ENCODE measurements around the gene GPR107.

GPR107 gene

DNA sequence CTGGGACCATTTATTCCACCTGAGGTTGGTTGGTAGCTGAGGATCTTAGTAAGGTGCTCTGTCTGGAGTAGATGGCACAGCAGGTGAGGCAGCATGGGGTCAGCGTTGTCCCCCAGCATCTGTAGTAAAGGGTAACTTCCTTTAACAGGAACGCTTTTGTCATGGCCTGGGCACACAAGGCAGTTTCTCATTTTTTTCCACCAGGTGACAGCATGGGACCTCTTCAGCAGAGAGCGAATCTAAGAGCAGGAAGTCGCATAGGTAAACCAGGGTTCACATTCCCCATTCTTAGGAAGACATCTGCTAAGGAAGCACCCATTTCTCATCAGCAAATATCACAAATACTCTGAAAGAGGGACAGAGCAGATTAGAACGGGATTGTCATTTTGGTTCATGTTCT is 56.5 kb downstream of the GPR107 start:
- no peak for DNase-seq (ENCODE audit: low spot score)

DNA sequence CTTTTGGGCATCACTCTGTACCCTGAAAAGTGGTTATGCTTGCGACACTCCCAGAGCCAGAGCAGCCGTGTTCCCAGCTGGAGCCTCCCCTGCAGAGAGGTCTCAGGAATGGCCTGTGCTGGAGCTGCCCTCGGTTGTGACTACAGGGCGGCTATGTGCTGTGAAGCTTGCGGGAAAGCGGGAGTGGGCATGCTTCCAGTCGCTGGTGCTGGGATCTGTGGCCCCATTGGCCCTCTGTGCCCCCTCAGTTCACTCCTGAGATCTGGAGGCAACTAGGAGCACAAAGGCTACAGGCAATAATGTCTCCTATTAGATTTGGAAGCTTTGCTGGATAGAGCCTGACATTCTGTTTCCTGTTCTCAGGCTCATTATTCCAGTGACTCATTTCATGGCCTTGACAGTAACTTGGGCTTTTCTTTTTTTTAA is 56.9 kb downstream of the GPR107 start:
- DNase-seq (ENCODE audit: low spot score): no peak

DNA sequence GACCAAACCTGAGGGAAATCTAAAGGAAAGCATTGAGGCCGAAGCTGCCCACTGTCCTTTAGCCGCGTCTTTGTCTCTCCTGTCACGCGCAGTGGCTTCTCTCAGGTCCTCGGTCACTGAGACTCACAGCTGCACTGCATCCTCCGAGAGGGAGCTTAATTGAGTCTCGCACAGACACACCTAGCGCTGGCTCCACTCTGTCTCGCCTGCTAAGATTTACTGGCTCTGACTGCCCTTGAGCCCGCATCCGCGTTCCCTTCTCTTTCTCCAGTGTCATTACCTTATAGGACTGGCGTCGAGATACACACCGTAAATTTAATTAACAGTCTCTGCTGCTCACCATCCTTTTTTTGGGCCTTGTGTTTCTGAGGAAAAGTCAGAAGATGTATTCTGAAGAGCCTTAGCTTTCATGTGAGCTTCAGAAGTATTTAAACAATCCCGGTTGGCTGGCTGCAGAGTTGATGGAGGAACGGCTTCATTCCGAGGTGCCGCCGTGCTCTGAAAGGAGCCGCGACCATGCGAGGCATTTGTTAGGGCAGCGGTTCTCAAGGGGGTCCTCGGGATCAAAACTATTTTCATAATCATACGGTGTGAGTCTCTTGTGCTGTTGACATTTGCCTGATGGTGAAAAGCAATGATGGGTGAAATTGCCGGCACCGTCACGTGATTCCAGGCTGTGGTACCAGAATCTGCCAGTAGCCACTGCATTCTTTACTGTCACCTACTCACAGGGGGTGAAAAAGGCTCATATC is 58.3 kb downstream of the GPR107 start:
- DNase-seq (ENCODE audit: low spot score): no peak

DNA sequence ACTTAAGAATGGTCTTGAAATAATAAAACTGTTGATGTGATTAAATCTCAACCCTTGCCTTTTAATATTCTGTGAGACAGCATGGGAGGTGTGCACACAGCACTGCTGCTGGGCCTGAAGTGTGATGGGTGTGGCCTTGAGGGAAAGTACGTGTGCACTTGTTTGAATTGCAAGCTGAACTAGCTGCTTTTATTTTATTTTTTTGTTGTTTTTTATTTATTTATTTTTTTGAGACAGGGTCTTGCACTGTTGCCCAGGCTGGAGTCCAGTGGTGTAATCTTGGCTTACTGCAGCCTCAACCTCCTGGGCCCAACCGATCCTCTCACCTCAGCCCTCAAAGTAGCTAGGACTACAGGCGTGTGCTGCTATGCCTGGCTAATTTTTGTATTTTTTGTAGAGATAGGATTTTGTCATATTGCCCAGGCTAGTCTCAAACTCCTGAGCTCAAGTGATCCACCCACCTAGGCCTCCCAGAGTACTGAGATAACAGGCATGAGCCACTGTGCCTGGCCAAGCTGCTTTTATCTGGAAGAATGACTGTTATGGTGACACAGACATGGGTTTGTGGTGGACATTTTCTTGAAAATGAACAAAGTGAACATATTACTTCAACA is 58.9 kb downstream of the GPR107 start:
- DNase-seq (ENCODE audit: low spot score): no peak

DNA sequence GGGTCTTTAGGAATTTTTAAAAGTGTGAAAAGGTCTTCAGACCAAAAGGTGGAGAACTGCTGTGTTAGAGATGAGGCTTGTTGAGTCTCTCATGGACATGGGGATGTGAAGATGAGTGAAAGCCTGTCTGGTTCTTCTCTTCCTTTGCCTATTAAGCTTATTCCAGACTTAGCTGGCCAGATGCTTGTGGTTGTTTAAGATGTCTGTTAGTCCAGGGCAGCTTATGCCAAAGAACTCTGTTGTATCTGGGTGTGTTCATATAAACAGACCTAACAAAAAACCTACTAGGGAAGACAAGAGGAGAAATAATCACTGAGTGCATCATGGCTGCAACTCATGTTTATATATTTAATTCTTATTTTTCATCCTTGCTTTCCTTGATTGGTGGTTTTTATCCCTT is 61.0 kb downstream of the GPR107 start:
- no peak for DNase-seq (ENCODE audit: low spot score)

DNA sequence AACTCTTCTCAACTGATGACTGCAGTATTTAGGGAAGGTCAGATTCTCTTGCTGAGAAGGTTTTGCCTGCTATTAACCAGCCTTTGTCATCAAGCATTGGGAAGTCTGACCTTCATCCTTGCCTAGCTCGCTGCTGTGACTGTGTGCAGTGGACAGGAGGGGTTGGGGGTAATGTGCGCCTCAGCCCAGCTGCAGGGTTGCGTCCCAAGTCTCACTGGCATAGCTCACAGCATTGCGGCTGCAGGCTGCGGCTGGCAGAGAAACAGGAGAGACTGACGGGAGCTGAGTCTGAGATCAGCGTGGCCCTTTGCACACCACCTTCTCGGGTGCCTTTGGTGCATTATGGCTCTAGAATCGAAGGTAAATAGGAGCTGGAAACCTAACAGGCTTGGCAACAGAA is 62.6 kb downstream of the GPR107 start:
- no peak for DNase-seq (ENCODE audit: low spot score)

DNA sequence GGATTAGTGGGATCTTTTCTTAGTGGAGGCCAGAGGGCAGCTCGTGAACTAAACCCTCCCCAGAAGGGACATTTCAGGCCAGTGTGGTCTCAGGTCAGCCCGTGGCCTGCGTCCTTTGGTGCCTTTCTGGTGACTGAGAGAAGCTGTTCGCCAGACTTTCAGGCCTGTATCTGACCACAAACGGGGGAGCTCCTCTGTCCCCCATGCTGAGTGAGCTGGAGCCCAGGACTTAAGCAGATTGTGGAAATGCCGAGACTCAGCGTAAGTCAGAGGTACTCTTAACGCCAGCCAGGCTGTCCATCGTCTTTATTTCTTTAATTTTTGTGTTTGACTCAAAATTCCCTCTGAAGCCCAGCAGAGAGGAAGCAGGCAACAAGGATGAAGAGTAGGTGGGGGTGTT is 63.7 kb downstream of the GPR107 start:
- no peak for DNase-seq (ENCODE audit: low spot score)

DNA sequence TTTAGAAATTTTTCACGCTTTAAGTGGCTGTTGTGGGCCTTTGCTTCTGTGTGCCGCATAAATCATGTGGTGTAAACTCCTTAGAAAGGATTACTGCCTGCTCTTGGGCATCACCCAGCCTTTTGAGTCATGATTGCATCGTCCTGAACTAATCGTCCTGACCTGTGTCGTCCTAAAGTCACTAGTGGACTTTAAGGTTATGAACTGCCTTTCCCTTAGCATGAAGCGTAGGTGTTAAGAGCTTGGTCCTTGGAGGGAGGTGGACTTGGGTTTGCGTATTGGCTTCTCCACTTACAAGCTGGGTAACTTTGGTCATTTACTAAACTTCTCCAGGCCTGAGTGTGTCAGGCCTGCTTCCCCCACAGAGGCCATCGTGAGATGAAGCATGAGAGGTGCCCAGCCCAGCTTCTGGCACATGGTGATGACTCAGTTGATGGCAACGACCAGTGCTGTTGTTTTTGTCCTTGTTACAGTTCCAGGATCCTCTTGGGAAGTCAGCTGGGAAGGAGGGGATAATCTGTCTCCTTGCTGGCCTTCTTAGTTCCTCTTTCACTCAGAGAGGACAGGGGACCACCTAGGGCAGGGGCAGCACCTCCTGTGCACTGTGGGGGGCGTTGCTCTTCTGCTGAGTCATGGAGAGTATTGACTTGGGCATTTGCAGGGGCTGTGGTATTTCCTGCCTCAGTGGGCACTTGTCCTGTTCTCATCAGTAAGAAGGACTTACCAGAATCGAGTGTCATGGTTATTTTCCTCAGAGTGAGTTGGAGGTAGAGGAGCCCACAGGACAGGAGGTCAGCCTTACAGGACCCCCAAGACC is 64.3 kb downstream of the GPR107 start:
- peak; percentile 55 for DNase-seq (ENCODE audit: low spot score)

DNA sequence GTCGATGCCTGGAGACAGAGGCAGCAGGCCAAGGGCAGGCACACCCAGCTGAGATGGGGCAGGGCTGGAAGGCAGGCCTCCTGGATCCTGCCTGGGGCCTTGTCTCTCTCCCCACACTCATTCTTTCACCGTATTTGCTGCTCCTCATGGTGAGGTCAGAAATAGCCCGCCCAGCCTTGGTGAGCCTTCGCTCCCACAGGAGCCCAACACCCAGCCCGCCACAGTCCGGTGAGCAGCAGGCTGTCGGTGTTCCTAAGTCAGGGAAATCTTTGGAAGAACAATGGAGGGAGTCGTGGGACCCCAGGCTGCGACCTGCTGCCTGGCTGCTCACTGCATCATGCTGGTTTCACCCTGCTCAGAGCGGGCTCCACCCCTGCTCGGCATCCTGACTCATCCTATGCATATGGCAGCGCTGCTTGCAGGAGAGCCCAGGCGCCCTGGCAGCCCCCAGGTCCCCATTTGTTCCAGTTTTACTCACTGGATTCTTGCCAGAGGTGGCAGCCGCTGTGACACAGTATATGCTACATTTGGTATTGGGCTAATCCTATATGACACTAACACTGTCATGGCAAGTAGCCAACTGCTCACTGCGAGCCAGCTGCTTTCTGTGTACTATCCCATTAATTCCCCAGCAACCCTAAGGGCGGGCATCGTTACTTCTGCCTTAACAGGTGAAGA is 65.3 kb downstream of the GPR107 start:
- no peak for DNase-seq (ENCODE audit: low spot score)

DNA sequence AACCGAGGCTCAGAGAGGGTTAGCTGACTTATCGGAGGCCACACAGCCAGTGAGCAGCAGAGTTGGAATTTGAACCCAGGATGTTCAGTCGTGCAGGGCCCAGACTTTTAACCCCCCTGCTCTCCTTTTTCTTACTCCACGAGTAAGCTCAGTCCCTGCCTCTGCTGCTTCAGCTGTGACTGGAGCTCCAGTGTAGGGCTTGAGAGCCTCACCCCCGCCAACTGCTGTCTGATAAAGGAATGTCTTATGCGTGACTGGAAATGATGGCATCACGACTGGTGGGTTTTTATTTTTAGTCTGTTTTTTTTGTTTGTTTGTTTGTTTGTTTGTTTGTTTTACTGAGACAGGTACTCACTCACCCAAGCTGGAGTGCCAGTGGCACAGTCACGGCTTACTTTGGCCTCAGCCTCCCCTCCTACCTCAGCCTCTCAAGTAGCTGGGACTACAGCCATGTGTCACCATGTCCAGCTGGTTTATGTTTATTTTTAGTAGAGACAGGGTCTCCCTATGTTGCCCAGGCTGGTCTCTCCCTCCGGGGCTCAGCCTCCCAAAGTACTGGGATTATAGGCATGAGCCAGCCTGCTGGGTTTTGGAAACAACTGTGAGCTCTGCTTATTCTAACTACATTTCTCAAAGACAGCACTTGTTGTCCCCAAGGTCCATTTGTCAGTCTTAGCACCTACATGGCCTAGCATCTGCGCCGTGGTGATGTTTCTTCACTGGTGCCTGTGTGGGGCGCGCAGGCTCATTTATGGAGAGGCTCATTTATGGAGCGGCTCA is 66.0 kb downstream of the GPR107 start:
- DNase-seq (ENCODE audit: low spot score): no peak

DNA sequence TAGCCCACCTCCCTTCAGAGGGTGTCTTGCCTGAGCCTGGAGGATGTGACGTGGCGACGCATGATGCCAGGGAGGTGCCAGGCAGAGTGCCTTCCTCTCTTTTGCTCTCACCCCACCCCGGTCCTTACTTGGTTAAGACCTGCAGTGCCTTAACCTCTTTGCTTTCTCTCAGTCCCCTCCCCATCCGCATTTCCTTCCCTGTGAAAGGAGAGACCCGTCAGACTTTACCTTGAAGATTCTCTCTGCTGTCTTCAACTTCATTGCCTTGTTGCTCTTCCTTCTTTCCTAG is 66.5 kb downstream of the GPR107 start:
- DNase-seq (ENCODE audit: low spot score): no peak

DNA sequence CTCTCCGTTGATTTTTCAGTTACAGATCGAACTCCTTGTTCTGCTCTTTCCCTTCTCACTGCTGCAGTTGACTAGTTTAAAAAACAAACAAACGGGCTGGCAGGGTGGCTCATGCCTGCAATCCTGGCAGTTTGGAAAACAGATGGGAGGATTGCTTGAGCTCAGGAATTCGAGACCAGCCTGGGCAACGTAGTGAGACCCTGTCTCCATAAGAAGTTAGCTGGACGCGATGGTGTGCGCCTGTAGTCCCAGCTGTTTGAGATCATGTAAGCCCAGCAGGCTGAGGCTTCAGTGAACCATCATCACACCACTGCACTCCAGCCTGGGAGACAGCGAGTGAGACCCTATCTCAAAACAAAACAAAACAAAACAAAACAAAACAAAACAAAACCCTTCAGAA is 67.1 kb downstream of the GPR107 start:
- no peak for DNase-seq (ENCODE audit: low spot score)

DNA sequence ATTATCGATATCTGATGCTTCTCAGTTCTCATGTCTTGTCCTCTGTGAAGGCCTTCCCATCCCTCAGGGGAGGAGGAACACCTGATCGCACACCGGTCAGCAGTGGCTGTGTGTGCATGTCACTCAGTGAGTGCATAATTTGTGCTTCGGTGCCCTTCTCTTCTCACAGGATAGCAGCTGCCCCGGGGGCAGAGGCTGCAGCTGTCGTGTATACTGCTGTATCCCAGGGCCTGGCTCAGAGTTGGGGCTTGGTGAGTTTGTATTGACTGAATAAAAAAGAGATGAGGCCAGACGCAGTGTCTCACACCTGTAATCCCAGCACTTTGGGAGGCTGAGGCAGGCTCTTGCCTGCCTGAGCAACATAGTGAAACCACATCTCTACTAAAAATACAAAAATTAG is 68.8 kb downstream of the GPR107 start:
- DNase-seq (ENCODE audit: low spot score): no peak

DNA sequence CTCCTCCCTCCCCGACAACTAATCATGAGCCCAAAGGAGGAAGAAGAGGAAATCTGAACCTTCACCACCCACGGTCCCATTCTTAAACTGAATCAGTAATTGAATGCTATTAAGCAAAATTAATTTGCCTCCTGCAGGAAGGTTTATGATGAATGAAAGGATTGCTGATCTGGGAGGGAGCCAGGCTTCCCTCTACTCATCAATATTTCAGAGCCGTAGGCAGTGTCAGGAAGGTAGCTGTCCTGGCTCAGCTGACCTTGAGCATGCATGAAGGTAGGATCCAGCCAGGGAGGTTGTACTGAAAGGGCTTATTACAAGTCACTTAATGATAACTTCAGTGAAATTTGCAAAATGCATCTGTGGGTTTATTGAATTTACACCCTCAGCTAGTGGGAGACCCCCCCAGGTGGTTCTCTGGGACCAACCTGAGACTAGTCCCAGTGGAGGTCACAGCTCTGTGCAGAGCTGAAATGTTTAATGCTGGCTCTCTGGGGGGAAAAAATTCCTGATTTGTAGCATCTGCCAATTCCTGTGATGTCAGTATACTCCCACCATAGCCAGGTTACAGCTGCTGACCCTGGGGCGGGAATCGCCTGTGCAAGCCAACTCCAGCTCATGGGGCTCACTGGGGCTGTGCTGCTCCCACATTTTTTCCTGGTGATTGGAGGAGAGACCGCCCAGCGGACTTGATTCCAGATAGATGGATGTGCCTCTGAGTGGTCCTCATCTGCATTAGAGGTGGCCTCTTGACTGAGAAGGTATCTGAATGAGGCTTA is 70.6 kb downstream of the GPR107 start:
- DNase-seq (ENCODE audit: low spot score): no peak

DNA sequence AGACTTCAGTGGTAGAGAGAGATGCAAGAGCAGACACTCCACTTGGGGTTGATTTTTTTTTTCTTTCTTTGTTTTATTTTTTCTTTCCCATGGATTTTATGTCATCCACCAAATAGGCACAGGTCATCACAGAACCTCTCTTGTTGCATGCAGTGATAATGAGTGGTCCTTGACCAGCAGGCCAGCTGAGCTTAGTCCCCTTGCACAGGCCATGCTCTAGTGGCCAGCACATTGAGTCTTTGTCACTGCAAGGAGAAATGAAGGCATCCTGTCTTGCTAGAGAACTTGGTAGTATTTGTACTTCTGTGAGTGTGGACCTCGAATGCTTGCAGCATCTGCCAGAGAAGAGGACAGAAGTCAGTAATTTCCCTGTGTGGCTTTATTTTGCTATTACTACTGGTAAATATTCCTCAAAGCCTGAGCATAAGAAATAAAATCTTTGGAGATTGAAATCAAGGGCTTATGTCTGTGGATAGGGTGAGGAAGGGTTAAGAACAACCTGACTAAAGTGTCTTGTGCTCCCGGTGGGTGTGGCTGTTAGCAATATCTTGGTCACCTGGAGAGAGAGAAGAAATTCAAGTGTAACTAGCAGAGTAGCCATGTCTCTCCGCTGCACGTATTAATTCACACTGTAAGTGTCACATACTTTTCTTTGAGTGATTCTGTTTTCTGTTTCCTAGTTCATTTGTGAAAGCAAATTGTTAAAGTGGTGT is 73.2 kb downstream of the GPR107 start:
- no peak for DNase-seq (ENCODE audit: low spot score)

DNA sequence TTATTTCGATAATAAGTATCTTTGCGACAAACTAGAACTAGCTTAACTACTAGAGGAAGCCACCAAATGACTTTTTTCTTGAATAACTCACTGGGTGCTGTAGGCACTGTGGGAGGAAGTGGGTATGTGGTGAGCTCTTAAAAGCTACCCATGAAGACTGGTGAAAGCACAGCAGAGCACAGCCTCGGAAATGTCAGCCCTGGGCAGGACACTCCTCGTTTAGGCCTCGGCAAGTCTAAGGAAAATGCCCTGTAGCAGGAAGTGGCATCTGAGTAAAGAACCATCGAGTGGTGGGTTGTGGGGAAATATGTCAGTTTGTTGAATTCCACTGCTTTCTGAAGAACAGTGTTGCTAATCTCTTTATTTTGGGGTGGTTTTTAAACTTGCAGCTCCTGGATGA is 74.5 kb downstream of the GPR107 start:
- no peak for DNase-seq (ENCODE audit: low spot score)

DNA sequence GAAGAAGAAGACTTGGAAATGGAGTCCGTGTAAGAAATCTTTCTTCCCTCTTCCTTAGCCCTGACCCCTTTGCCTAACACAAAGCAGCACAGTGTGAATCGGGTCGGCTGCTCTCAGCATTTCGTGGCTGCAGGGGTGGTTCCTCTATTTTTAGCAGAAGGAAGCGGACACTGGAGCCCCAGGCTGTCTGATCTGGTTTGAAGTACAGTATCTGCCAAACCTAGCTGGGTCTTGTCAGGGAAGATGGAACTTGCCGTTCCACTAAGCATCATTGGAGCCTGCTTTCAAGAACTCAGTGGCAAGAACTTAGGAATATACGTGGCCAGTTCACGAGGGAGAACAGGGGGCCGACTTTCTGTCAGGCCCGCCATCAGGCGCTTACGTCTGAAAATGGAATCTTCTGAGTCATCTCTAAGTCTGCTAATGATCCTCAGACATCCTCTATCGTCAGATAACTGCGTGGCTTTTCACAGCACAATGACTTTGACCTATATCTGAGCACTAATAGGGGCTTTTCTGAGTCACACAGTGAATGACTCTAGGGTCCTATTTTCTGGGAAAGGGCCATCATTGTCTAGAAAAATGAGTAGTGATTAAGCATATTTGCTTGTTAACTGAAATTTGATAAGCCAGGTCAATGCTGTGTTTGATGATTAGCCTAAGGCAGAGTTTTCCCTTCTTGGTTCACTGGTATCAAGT is 75.2 kb downstream of the GPR107 start:
- no peak for DNase-seq (ENCODE audit: low spot score)

DNA sequence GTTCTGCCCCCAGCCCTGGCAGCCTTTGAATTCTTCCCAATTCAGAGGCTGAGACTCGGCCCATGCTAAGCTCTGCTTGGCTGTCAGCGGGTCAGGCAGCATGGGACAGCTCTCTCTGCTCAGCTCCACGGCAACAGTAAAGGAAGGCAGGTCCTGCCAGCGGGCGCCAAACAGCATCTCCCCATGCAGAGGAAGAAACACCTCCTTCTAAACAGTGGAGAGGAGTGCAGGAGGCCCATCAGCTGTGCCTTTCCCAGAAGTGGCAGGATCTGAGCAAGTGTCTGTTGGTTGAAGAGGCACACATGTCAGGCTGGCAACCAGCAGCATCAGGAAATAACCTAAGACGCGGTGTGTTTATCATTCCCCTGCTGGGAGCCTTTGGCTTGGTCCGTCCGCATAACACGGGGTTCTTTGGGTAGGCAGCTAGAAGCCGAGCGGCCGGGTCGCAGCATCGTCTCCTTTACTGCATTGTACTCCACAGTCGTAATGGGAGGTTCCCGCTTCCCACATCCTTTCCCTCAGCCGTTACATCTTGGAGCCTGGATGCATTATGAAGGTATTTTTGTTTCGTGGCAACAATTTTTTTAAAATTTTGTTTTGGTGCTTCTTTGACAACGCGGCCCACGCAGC is 75.8 kb downstream of the GPR107 start:
- DNase-seq (ENCODE audit: low spot score): no peak

DNA sequence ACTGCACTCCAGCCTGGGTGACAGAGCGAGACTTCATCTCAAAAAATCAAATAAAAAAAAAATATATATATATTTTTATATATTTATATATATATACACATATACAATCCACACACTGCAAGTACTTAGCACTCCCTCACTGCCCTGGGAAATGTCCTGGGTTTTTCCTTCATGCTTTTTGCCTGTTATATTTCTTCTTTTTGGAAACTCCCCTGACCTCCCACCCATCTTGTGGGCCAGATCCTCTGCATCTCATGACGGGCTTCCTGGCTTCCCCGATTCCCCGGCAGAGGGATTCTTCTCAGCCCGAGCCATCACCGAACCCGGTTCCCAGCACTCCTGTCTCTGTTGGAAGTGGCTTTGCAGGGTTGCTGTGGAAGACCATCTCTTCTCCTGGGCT is 79.0 kb downstream of the GPR107 start:
- DNase-seq (ENCODE audit: low spot score): no peak

All from RKO (cell line).